Esophagus muscularis mucosa (tissue), 4 donors: ENCODE data around the gene KCNJ16.

Experiments used
- CTCF ChIP-seq, 3 experiments: fragments of 200-600 bp in 2 of 3; fragments of 450-650 bp in 1 of 3; sonication (generic) in 2 of 3; IDR thresholded peaks; one replicate each; pipeline ENCODE4 v1.5.1; 2017 to 2019; ENCODE audit warnings: antibody characterized with exemption in 3 of 3, mild to moderate bottlenecking in 2 of 3, moderate library complexity in 1 of 3
- EP300 ChIP-seq: sonication (generic); formaldehyde crosslinking; IDR thresholded peaks from one replicate; pipeline ENCODE4 v1.6.1; 2017; ENCODE audit warnings: antibody characterized with exemption
- POLR2A ChIP-seq: fragments of 450-650 bp; IDR thresholded peaks from one replicate; pipeline ENCODE4 v1.6.1; 2017; ENCODE audit warnings: antibody characterized with exemption, moderate library complexity, mild to moderate bottlenecking, low read depth
- POLR2AphosphoS5 ChIP-seq, 2 donors: sonication (generic); formaldehyde crosslinking; IDR thresholded peaks; one replicate each; pipeline ENCODE4 v1.6.1; 2017; ENCODE audit warnings: antibody characterized with exemption in 2 of 2

- no peak for TF ChIP-seq CTCF (IDR thresholded peaks at IDR 0.05)
- TF ChIP-seq POLR2A = no peak
- no peak for TF ChIP-seq EP300
- TF ChIP-seq POLR2AphosphoS5 (IDR thresholded peaks at IDR 0.05) = no peak
These were observed 30.6 kb downstream of the KCNJ16 start for GRCh38 chr17:70105641-70106040.
